Measurements from ENCODE around the gene FGFR2. TPM values are rescaled to one million over a fixed set of nuclear protein-coding genes. Genes with fewer than 3 reads are reported as not detected.

The FGFR2 gene
- total RNA-seq, 1 donor from 2014 or later: 2.9 TPM

DNA sequence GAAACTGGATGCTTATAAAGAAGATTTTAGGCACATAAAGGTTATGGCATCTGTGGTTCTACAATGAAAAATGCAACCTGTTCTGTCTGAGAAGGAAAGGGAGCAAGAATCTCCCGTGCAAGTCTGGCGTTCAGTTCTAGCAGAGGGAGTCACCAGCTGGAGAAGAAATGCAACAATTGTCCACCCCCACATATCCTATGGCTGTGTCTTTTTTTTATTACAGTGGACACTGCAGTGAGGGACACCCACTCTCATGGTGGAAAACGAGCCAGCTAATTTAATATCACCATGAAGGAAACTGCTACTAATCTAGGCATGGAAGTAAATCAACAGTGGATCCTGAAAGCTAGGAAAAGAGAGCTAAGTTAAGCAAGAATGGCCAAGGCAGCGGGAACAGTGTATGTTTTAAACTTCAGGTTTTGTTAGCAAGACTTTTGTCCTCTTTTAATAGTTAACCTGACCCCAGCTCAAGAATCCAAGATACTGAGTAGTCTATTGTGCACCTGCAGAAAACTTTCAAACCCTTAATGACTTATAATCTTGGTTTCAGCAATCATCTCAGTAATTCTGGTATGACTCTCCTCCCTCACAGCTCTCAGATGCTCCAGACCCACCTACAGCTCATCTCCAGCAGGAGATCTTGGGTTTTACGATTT is 149.3 kb downstream of the FGFR2 start:
- TF ChIP-seq, protein P1, sequence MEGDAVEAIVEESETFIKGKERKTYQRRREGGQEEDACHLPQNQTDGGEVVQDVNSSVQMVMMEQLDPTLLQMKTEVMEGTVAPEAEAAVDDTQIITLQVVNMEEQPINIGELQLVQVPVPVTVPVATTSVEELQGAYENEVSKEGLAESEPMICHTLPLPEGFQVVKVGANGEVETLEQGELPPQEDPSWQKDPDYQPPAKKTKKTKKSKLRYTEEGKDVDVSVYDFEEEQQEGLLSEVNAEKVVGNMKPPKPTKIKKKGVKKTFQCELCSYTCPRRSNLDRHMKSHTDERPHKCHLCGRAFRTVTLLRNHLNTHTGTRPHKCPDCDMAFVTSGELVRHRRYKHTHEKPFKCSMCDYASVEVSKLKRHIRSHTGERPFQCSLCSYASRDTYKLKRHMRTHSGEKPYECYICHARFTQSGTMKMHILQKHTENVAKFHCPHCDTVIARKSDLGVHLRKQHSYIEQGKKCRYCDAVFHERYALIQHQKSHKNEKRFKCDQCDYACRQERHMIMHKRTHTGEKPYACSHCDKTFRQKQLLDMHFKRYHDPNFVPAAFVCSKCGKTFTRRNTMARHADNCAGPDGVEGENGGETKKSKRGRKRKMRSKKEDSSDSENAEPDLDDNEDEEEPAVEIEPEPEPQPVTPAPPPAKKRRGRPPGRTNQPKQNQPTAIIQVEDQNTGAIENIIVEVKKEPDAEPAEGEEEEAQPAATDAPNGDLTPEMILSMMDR (IDR thresholded peaks at IDR 0.05): no peak
- H3K36me3 Mint-ChIP-seq (ENCODE audit: low read depth): no peaks in the 10 kb centered on the region
- no peaks in the 10 kb centered on the region for H3K4me1 Mint-ChIP-seq (ENCODE audit: low read depth)
- H3K27ac Mint-ChIP-seq (ENCODE audit: unreplicated experiment): no peak overlapping the region
- peaks cover 1% of the 10 kb centered on the region for H3K27me3 Mint-ChIP-seq (ENCODE audit: low read depth)
- DNase-seq (ENCODE audit: low spot score): no peak
- no peaks in the 10 kb centered on the region for H3K9me3 Mint-ChIP-seq (ENCODE audit: low read depth)
- H3K4me3 Mint-ChIP-seq (ENCODE audit: unreplicated experiment): no peak overlapping the region

DNA sequence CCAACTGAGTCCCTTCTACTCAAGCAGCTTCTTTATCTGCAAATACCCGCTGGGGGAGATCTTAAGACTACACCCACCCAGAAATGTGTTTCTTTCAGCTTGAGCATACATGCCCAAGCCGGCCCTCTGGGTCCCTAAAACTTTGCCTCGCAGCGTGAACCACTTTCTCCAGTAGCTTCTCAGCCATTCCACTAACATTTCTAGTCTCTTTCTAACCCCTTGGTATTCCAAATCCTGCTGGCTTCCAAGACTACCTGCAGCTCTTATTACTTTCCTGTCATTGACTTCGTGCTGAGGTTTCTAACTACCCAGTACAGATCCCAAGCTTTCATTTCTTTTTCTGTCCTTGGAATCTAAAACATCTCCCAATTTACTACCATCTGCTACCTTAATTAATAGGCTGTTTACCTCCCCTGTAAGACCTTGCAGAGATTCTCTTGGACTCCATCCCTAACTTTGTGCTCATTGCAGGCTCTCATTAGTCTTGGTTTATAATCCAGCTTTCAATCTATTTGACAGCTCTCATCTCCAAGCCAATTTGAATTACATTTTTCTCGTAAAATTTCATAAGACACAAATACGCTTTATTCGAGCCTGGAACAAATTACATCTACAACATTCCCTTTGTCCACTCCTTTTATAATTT is 153.6 kb downstream of the FGFR2 start:
- Mint-ChIP-seq H3K36me3 (ENCODE audit: low read depth) (no peaks in the 10 kb centered on the region), H3K27me3 (ENCODE audit: low read depth) (peaks cover 1% of the 10 kb centered on the region), H3K4me3 (ENCODE audit: unreplicated experiment) (no peak overlapping the region), H3K9me3 (ENCODE audit: low read depth) (no peaks in the 10 kb centered on the region), H3K4me1 (ENCODE audit: low read depth) (no peaks in the 10 kb centered on the region), H3K27ac (ENCODE audit: unreplicated experiment) (no peak overlapping the region)
- DNase-seq (ENCODE audit: low spot score): no peak
- TF ChIP-seq, protein P1 (IDR thresholded peaks at IDR 0.05): no peak

DNA sequence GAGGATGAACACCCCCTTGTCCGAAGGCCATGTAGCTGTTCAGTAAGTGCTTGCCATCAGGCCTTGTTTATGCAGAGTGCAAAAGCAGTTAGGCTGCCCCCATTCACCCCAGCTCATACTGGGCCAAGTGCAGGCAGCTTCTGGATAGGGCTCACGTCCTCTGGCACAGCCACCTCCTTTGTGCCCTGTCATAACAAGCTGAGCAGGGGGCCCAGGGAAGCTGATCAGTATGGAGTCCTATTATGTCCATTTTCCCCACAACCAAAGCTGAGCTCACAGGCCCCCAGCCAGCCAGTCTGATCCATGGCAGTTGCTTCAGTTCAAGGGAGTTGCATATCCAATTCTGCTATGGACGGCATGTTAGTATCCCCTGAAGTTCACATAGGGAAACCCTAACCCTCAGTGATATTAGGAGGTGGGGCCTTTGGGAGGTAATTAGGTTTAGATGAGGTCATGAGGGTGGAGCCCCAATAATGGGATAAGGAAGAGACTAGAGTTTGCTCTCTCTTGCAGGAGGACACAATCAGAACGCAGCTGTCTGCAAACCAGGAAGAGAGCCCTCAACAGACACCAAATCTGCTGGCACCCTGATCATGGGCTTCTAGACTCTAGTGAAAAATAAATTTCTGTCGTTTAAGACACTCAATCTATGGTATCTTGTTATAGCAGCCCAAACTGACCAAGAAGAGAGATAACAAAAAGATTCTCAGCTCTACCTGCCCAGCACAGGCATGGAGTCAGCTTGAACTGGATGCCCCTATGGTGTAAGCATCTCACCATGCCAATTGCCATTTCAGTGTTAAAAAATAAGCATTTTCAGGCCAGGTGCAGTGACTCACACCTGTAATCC is 155.9 kb downstream of the FGFR2 start:
- H3K9me3 Mint-ChIP-seq (ENCODE audit: low read depth): no peaks in the 10 kb centered on the region

DNA sequence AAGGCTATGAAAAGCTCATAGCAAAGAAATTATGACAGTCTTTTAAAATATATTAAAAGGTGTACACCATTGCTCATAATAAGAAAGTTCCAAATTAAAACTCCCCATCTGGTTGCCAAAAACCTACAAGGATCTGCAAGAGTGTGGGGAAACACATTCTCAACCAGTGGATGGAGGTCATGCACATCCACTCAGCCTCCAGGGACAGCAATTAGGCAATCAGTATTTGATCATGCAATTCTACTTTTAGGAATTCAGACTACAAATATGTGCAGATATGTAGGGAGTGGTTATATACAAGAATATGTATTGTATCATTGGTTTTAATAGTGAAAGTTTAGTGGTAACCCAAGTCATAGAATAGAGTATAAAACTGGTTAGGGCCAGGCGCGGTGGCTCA is 157.8 kb downstream of the FGFR2 start:
- TF ChIP-seq, protein P1 (IDR thresholded peaks at IDR 0.05): no peak
- H3K4me3 Mint-ChIP-seq (ENCODE audit: unreplicated experiment): no peak overlapping the region
- H3K9me3 Mint-ChIP-seq (ENCODE audit: low read depth): no peaks in the 10 kb centered on the region
- H3K36me3 Mint-ChIP-seq (ENCODE audit: low read depth): no peaks in the 10 kb centered on the region
- no peak overlapping the region for H3K27ac Mint-ChIP-seq (ENCODE audit: unreplicated experiment)
- H3K4me1 Mint-ChIP-seq (ENCODE audit: low read depth): no peaks in the 10 kb centered on the region
- DNase-seq (ENCODE audit: low spot score): no peak
- H3K27me3 Mint-ChIP-seq (ENCODE audit: low read depth): no peaks in the 10 kb centered on the region

More for the DNA sequence above, 155.9 kb downstream of the FGFR2 start:
- TF ChIP-seq, protein P1 (IDR thresholded peaks at IDR 0.05): no peak
- no peak overlapping the region for H3K27ac Mint-ChIP-seq (ENCODE audit: unreplicated experiment)
- H3K27me3 Mint-ChIP-seq (ENCODE audit: low read depth): peaks cover 1% of the 10 kb centered on the region
- no peaks in the 10 kb centered on the region for H3K4me1 Mint-ChIP-seq (ENCODE audit: low read depth)
- H3K4me3 Mint-ChIP-seq (ENCODE audit: unreplicated experiment): no peak overlapping the region
- no peak for DNase-seq (ENCODE audit: low spot score)
- H3K36me3 Mint-ChIP-seq (ENCODE audit: low read depth): no peaks in the 10 kb centered on the region

DNA sequence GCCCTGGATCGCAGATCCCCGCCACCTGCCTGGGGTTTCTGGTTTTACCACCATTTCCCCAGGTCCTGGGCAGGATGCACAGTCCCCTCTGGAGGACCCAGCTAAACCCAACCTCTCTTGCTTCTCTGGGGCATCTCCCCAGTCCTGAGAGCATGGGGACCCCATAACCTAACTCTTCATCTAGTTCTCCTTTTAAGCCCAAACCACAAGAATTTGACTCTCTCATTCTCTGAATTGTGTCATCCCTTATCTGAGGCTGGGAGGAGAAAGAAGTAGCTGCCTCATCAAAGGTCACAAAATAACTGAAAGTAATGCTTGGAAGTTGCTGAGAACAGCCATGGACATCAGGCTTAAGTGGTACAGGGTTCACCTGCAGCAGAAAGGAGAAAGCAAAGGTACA is 159.9 kb downstream of the FGFR2 start:
- no peaks in the 10 kb centered on the region for H3K36me3 Mint-ChIP-seq (ENCODE audit: low read depth)
- no peak for DNase-seq (ENCODE audit: low spot score)
- H3K27ac Mint-ChIP-seq (ENCODE audit: unreplicated experiment): no peak overlapping the region
- no peak overlapping the region for H3K4me3 Mint-ChIP-seq (ENCODE audit: unreplicated experiment)
- no peaks in the 10 kb centered on the region for H3K27me3 Mint-ChIP-seq (ENCODE audit: low read depth)
- no peaks in the 10 kb centered on the region for H3K9me3 Mint-ChIP-seq (ENCODE audit: low read depth)
- no peaks in the 10 kb centered on the region for H3K4me1 Mint-ChIP-seq (ENCODE audit: low read depth)
- TF ChIP-seq, protein P1 (IDR thresholded peaks at IDR 0.05): no peak
